HEK293T (cell line): ENCODE measurements around the gene GSTM5.
"Not testable (repeated sequence)": the region's sequence is repeated elsewhere in the genome, so short reads cannot be mapped to it uniquely, and the experiment has no call there.

Experiments used
- CTBP1 ChIP-seq: fragments of 450-650 bp; IDR thresholded peaks from 2 replicates; pipeline ENCODE4 v1.6.1; 2016; ENCODE audit warnings: borderline replicate concordance
- FOXA1 ChIP-seq: fragments of 450-650 bp; IDR thresholded peaks from 2 replicates; pipeline ENCODE4 v1.6.1; 2016; ENCODE audit warnings: mild to moderate bottlenecking
- FOXM1 ChIP-seq: fragments of 450-650 bp; IDR thresholded peaks from 2 replicates; pipeline ENCODE4 v1.6.1; 2017; ENCODE audit warnings: mild to moderate bottlenecking, borderline replicate concordance
- HDGF ChIP-seq: fragments of 450-650 bp; IDR thresholded peaks from 2 replicates; pipeline ENCODE4 v1.6.1; 2017; ENCODE audit warnings: antibody characterized with exemption, borderline replicate concordance
- L3MBTL2 ChIP-seq: fragments of 450-650 bp; conservative IDR thresholded peaks from 2 replicates; pipeline ENCODE4 v1.6.1; 2016; ENCODE audit warnings: mild to moderate bottlenecking
- NFRKB ChIP-seq: fragments of 450-650 bp; IDR thresholded peaks from 2 replicates; pipeline ENCODE4 v1.6.1; 2016; ENCODE audit warnings: mild to moderate bottlenecking, moderate library complexity
- PKNOX1 ChIP-seq: fragments of 450-650 bp; IDR thresholded peaks from 2 replicates; pipeline ENCODE4 v1.6.1; 2016
- SUZ12 ChIP-seq: fragments of 450-650 bp; IDR thresholded peaks from 2 replicates; pipeline ENCODE4 v1.6.1; 2016; ENCODE audit warnings: mild to moderate bottlenecking
- TARDBP ChIP-seq: fragments of 450-650 bp; IDR thresholded peaks from 2 replicates; pipeline ENCODE4 v1.6.1; 2016

DNA sequence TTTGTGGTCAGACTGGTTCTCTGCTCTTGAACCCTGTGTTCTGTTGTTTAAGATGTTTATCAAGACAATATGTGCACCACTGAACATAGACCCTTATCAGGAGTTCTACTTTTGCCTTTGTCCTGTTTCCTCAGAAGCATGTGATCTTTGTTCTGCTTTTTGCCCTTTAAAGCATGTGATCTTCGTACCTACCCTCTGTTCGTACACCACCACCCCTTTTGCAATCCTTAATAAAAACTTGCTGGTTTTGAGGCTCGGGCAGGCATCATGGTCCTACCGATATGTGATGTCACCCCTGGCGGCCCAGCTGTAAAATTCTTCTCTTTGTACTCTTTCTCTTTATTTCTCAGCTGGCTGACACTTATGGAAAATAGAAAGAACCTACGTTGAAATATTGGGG, 27.3 kb upstream of the GSTM5 start:
- not testable (repeated sequence) for TF ChIP-seq SUZ12, FOXM1, TARDBP, FOXA1, NFRKB, L3MBTL2, PKNOX1, HDGF, CTBP1
